ENCODE results near the gene STK31. TPM values are rescaled to one million over a fixed set of nuclear protein-coding genes. Genes with fewer than 3 reads are reported as not detected.

Gene STK31
- total RNA-seq, 1 donor from 2014 or later, result 1.6 TPM

DNA sequence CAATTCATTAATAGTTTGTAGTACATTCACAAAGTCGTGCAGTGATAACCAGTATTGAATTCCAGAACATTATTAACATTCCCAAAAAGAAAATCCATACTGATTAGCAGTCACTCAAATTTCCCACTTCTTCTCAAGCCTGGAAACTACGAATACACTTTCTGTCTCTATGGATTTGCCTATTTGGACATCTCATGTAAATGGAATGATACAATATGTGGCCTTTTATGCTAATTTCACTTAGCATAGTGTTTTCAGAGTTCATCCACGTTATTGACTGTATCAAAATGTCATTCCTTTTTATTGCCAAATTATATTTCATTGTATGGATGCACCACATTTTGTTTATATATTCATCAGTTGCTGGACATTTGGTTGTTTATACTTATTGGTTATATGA lies 78.8 kb downstream of the STK31 start:
- Histone ChIP-seq H3K27me3 (no peaks in the 10 kb centered on the region), H3K9me3 (no peaks in the 10 kb centered on the region), H3K4me1 (no peaks in the 10 kb centered on the region), H3K27ac (no peak overlapping the region), H3K4me3 (no peak overlapping the region), H3K36me3 (no peaks in the 10 kb centered on the region)
- TF ChIP-seq, protein P1, sequence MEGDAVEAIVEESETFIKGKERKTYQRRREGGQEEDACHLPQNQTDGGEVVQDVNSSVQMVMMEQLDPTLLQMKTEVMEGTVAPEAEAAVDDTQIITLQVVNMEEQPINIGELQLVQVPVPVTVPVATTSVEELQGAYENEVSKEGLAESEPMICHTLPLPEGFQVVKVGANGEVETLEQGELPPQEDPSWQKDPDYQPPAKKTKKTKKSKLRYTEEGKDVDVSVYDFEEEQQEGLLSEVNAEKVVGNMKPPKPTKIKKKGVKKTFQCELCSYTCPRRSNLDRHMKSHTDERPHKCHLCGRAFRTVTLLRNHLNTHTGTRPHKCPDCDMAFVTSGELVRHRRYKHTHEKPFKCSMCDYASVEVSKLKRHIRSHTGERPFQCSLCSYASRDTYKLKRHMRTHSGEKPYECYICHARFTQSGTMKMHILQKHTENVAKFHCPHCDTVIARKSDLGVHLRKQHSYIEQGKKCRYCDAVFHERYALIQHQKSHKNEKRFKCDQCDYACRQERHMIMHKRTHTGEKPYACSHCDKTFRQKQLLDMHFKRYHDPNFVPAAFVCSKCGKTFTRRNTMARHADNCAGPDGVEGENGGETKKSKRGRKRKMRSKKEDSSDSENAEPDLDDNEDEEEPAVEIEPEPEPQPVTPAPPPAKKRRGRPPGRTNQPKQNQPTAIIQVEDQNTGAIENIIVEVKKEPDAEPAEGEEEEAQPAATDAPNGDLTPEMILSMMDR (IDR thresholded peaks at IDR 0.05), result no peak
- DNase-seq (ENCODE audit: low spot score in 2 of 2), result no peak
- intact Hi-C loops (cut with DNase I), result no loop called here

DNA sequence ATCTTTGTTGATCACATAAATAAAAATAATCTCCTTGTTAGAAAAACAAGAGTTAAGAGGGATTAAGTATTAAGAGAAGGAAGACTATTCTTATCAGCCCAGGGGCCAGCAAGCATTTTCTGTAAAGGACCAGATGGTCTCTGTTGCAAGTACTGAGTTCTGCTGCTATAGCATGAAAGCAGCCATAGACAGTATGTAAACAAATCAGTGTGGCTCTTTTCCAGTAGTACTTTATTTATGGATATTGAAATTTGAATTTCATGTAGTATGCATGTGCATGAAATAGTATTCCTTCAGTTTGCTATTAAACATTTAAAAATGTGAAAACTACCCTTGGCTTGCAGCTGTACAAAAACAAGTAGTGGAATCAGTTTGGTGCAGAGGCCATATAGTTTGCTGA lies 81.7 kb downstream of the STK31 start:
- H3K9me3 ChIP-seq, result peaks cover 0 to 6% of the 10 kb centered on the region in 2 donors
- intact Hi-C loops (cut with DNase I), result no loop called here
- TF ChIP-seq, protein P1 (IDR thresholded peaks at IDR 0.05), result no peak
- H3K36me3 ChIP-seq, result no peaks in the 10 kb centered on the region
- H3K4me3 ChIP-seq, result no peak overlapping the region
- H3K27me3 ChIP-seq, result no peaks in the 10 kb centered on the region
- H3K4me1 ChIP-seq, result no peaks in the 10 kb centered on the region
- H3K27ac ChIP-seq, result no peak overlapping the region
- DNase-seq (ENCODE audit: low spot score in 2 of 2), result no peak

DNA sequence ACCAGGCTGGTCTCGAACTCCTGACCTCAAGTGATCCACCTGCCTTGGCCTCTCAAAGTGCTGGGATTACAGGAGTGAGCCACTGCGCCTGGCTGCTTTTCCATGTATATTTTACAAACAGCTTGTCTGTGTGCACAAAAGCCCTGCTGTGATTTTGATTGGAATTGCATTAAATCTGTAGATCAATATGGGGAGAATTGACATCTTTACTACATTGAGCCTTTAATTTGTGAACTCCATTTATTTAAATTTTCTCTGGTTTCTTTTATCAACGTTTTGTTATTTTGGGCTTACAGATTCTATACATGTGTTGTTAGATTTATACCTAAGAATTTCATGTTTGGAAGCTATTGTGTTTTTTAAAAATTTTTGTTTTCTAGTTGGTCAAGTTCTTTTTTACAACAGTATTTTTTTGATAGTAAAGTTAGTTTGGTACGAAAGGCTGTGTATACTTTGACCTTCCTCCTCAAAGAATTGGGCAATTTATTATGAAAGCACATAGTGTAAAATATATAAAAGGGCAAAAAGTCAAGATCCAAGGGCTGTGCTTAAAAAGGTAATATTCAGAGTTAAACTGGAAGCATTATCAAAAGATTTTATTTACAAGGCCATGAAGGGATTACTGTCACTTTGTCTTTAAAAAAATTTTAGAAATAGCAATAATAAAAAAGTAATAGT lies 92.8 kb downstream of the STK31 start:
- Histone ChIP-seq H3K36me3 (no peaks in the 10 kb centered on the region), H3K4me3 (no peak overlapping the region), H3K27me3 (no peaks in the 10 kb centered on the region), H3K4me1 (no peaks in the 10 kb centered on the region), H3K9me3 (no peaks in the 10 kb centered on the region), H3K27ac (no peak overlapping the region)
- DNase-seq (ENCODE audit: low spot score in 2 of 2), result no peak
- intact Hi-C loops (cut with DNase I), result no loop called here
- TF ChIP-seq, protein P1 (IDR thresholded peaks at IDR 0.05), result no peak

DNA sequence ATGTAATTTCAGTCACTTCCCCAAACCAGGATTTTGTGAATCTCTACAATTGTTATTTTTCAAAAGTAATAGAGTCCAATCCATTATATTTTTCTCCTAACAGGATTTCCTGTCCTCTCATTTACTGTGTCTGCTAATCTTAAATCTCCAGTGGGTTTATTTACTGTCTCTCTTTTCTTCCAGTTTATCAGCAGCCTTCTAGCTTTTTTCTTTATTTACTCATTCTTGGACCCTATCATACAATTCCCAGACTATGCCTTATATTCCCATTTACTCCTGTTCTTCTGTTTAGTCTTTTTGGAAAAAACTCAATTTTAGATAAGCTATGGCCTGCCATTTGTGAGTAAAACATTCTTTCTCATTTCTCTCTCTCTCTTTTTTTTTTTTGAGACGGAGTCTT lies 94.7 kb downstream of the STK31 start:
- Histone ChIP-seq H3K4me3 (no peak overlapping the region), H3K9me3 (peaks cover 0 to under 1% of the 10 kb centered on the region in 2 donors), H3K27ac (no peak overlapping the region), H3K36me3 (no peaks in the 10 kb centered on the region), H3K4me1 (no peaks in the 10 kb centered on the region), H3K27me3 (no peaks in the 10 kb centered on the region)
- intact Hi-C loops (cut with DNase I), result no loop called here
- TF ChIP-seq, protein P1 (IDR thresholded peaks at IDR 0.05), result no peak
- DNase-seq (ENCODE audit: low spot score in 2 of 2), result no peak

DNA sequence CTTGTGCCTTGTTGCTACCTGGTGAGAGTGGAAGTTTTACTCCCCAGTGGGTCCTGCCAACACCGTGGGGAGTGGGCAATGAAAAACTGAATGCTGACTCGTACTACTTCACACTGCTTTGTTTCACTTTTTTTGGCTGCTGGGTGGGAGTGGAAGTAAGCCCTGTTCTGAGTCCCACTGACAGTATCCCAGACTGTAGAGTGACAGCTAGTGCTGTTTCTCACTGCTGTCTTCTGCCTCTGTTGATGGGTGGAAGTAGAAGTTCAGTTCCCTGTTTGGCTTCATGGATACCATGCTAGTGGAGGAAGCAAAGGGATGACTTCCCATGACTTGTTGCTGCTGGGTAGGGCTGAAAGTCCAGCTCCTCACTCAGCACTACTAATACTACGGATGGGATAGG lies 98.4 kb downstream of the STK31 start:
- DNase-seq (ENCODE audit: low spot score in 2 of 2), result no peak
- TF ChIP-seq, protein P1 (IDR thresholded peaks at IDR 0.05), result no peak
- peaks cover 0 to 8% of the 10 kb centered on the region in 2 donors for H3K9me3 ChIP-seq
- no peak overlapping the region for H3K27ac ChIP-seq
- H3K4me3 ChIP-seq, result no peak overlapping the region
- intact Hi-C loops (cut with DNase I), result no loop called here
- H3K36me3 ChIP-seq, result no peaks in the 10 kb centered on the region
- H3K4me1 ChIP-seq, result no peaks in the 10 kb centered on the region
- no peaks in the 10 kb centered on the region for H3K27me3 ChIP-seq

DNA sequence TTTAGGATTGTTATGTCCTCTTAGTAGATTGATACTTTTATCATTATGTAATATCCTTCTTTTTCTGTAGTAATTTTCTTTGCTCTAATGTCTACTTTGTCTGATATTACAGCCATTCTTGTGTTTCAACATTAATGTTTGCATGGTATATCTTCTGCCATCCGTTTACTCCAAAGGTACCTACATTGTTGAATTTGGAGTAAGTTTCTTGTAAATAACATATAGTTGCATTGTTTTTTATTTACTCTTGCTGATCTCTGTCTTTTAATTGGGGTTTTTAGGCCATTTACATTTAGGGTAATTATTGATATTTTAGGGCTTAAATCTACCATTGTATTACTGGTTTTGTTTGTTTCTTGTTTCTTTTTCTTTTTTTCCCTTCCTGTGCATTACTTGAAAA lies 100.1 kb downstream of the STK31 start:
- H3K4me1 ChIP-seq, result no peaks in the 10 kb centered on the region
- TF ChIP-seq, protein P1 (IDR thresholded peaks at IDR 0.05), result no peak
- DNase-seq (ENCODE audit: low spot score in 2 of 2), result no peak
- H3K9me3 ChIP-seq, result peaks cover 0 to 8% of the 10 kb centered on the region in 2 donors
- H3K36me3 ChIP-seq, result no peaks in the 10 kb centered on the region
- no peak overlapping the region for H3K4me3 ChIP-seq
- no peaks in the 10 kb centered on the region for H3K27me3 ChIP-seq
- H3K27ac ChIP-seq, result no peak overlapping the region
- intact Hi-C loops (cut with DNase I), result no loop called here
